Measurements from ENCODE around the gene KCNJ14. TPM values are rescaled to one million over a fixed set of nuclear protein-coding genes. Genes with fewer than 3 reads are reported as not detected.
A peak's percentile ranks its signal among the peaks of the same experiment; 100 is the strongest.

The KCNJ14 gene
- total and polyA plus RNA-seq, 5 experiments from 2014 or later: 0.39 to 2.9 (median 1.6) TPM; not detected in 1

DNA sequence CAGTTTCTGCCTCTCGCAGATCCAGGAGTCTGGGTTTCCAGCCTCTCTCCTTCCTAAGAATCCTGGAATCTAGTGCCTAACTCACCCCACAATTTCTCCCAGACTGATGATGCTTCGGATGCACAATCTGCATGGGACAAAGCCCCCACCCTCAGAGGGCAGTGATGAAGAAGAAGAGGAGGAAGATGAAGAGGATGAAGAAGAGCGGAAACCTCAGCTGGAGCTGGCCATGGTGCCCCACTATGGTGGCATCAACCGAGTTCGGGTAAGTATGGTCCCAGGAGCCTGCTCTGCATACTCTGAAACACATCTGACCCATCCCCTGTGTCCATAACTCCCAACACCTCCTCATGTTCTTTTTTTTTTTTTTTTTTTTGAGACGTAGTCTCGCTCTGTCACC, 8.8 kb upstream of the KCNJ14 start:
- POLR2A ChIA-PET: interaction anchor here (0.7 to 1.7 kb wide), 3 partner anchors 22 to 409 kb away, joined by 4 to 7 read pairs (median 5); no protein-coding TSS in a partner anchor
- peaks cover 3 to 19% (median 15%) of the 10 kb centered on the region in 5 donors for H3K27me3 Mint-ChIP-seq
- peak overlapping the region in 9 of 10 donors; percentile 48 to 98 (median 97) for H3K27ac Mint-ChIP-seq
- no peaks in the 10 kb centered on the region for H3K9me3 Mint-ChIP-seq
- ATAC-seq (no peak), DNase-seq (peak in 1 of 10 donors; percentile 32)
- peak overlapping the region; percentile 89 to 98 (median 96) for H3K4me3 Mint-ChIP-seq
- peaks cover 8 to 54% (median 11%) of the 10 kb centered on the region in 3 donors for H3K36me3 Mint-ChIP-seq
- H3K4me1 Mint-ChIP-seq: peaks cover 22 to 55% (median 38%) of the 10 kb centered on the region in 4 donors

DNA sequence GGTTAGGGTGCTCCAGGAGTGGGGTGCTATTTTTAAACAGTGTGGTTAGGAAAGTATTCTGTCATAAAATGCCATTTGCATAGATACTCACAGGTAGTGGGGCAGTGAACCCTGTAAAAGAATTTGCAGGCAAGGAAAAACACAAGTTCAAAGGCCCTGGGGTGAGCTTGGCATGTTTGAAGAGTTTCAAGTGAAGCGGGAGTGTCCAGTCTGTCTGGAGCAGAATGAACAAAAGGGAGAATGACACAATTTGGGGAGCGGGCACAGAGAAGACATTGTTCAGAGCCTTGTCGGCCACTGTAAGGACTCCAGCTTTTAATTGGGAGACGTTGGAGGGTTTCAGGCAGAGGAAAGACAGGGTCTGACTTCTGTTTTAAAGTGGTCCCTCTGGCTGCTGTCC, 6.8 kb upstream of the KCNJ14 start:
- Mint-ChIP-seq H3K9me3 (no peaks in the 10 kb centered on the region), H3K27ac (peak overlapping the region in 1 of 10 donors; percentile 81), H3K36me3 (peaks cover 8 to 68% (median 11%) of the 10 kb centered on the region in 3 donors), H3K27me3 (peaks cover 3 to 10% (median 7%) of the 10 kb centered on the region in 5 donors), H3K4me1 (peaks cover 20 to 48% (median 36%) of the 10 kb centered on the region in 4 donors), H3K4me3 (peak overlapping the region in 3 of 10 donors; percentile 8 to 43 (median 34))
- ATAC-seq (no peak), DNase-seq (no peak)
- POLR2A ChIA-PET: no interaction called here

DNA sequence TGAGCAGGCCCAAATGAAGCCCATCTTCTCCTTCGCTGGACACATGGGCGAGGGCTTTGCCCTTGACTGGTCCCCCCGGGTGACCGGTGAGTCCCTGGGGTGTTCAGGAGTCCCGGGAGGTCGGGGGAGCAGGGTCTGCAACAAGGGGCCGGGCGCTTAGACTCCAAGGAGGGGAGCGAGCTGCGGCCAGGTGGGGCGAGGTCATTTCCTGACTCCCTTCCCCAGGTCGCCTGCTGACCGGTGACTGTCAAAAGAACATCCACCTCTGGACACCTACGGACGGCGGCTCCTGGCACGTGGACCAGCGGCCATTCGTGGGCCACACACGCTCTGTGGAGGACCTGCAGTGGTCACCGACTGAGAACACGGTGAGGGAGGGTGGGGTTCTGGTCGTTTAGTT, 4.9 kb upstream of the KCNJ14 start:
- peak overlapping the region in 1 of 10 donors; percentile 73 for H3K27ac Mint-ChIP-seq
- POLR2A ChIA-PET: no interaction called here
- DNase-seq (peak in 1 of 10 donors; percentile 60), ATAC-seq (no peak)
- H3K9me3 Mint-ChIP-seq: no peaks in the 10 kb centered on the region
- peaks cover 16 to 44% (median 30%) of the 10 kb centered on the region in 4 donors for H3K4me1 Mint-ChIP-seq
- no peak overlapping the region for H3K4me3 Mint-ChIP-seq
- no peaks in the 10 kb centered on the region for H3K27me3 Mint-ChIP-seq
- peaks cover 8 to 79% (median 11%) of the 10 kb centered on the region in 3 donors for H3K36me3 Mint-ChIP-seq

DNA sequence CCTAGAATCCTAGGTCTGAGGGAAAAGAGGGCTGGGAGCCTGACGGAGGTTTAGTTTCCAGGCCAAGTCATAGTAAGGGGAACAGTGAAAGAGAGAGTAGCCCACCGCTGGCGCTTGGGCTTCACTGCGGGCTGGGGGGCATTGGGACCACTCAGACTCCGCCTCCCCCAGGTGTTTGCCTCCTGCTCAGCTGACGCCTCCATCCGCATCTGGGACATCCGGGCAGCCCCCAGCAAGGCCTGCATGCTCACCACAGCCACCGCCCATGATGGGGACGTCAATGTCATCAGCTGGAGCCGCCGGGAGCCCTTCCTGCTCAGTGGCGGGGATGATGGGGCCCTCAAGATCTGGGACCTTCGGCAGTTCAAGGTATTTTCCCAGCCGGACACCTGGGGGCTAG, 4.5 kb upstream of the KCNJ14 start:
- no peaks in the 10 kb centered on the region for H3K9me3 Mint-ChIP-seq
- DNase-seq: peak in 1 of 10 donors; percentile 1
- no peak for ATAC-seq
- peak overlapping the region in 1 of 10 donors; percentile 73 for H3K27ac Mint-ChIP-seq
- H3K27me3 Mint-ChIP-seq: no peaks in the 10 kb centered on the region
- H3K4me1 Mint-ChIP-seq: peaks cover 16 to 40% (median 25%) of the 10 kb centered on the region in 4 donors
- POLR2A ChIA-PET: interaction anchor here (0.5 kb wide), 2 partner anchors 10 to 955 kb away, joined by 4 read pairs; no protein-coding TSS in a partner anchor
- no peak overlapping the region for H3K4me3 Mint-ChIP-seq
- H3K36me3 Mint-ChIP-seq: peaks cover 8 to 77% (median 11%) of the 10 kb centered on the region in 3 donors

DNA sequence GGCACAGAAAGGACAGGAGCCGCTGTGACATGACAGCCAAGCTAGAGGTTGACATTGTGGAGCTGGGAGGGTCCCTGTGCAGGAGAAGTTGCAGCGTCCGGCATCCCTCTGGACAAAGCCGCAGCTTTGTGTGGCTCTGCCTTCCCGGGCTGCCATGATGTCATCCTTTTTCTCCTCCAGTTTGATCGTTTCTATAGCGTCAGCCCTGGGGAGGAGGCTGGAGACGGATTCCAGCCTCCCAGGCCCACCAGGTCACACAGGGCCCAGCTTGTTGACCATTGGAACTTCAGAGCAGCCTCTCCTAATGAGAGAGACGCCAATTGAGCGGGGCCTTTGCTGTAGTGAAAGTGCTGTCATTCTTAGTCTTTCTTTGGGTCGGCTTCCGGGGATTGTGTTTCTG, 3.8 kb upstream of the KCNJ14 start:
- ATAC-seq (no peak), DNase-seq (peak in 1 of 10 donors; percentile 27)
- H3K27ac Mint-ChIP-seq: peak overlapping the region in 1 of 10 donors; percentile 68
- no peaks in the 10 kb centered on the region for H3K9me3 Mint-ChIP-seq
- peak overlapping the region in 1 of 10 donors; percentile 41 for H3K4me3 Mint-ChIP-seq
- peaks cover 8 to 75% (median 11%) of the 10 kb centered on the region in 3 donors for H3K36me3 Mint-ChIP-seq
- no peaks in the 10 kb centered on the region for H3K27me3 Mint-ChIP-seq
- POLR2A ChIA-PET: no interaction called here
- peaks cover 16 to 33% (median 21%) of the 10 kb centered on the region in 4 donors for H3K4me1 Mint-ChIP-seq

DNA sequence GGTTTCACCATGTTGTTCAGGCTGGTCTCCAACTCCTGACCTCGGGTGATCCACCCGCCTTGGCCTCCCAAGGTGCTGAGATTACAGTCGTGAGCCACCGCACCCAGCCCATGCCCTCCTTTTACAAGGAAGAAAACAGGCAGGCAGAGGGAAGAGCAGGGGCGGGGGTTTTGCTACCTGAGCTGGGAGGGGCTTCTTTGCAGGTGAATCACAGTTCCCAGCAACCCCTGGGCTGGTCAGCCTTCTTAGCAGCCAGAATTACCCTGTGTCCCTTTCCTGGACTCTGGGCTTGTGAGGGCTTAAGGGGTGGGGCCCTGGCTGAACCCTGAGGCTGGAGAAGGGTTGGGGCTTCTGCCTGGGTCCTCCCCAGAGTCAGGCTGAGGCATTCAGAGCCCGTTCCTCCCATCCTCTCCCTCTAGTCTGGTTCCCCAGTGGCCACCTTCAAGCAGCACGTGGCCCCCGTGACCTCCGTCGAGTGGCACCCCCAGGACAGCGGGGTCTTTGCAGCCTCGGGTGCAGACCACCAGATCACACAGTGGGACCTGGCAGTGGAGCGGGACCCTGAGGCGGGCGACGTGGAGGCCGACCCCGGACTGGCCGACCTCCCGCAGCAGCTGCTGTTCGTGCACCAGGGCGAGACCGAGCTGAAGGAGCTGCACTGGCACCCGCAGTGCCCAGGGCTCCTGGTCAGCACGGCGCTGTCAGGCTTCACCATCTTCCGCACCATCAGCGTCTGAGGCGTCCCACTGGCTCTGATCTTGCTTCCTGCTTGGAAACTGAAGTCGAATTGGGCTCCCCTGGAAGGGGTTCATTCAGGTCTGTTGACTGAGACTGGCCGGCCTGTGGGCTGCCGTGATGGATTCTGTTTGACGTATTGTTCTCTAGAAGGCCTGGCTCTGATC, 2.8 kb upstream of the KCNJ14 start:
- Mint-ChIP-seq H3K36me3 (peaks cover 8 to 78% (median 11%) of the 10 kb centered on the region in 3 donors), H3K4me1 (peaks cover 16 to 28% (median 18%) of the 10 kb centered on the region in 4 donors), H3K4me3 (no peak overlapping the region), H3K9me3 (no peaks in the 10 kb centered on the region), H3K27me3 (no peaks in the 10 kb centered on the region), H3K27ac (peak overlapping the region in 3 of 10 donors; percentile 29 to 69 (median 68))
- POLR2A ChIA-PET: interaction anchor here (0.6 kb wide), 1 partner anchor 1069 kb away, joined by 4 read pairs; no protein-coding TSS in a partner anchor
- no peak for ATAC-seq
- peak in 1 of 10 donors; percentile 59 for DNase-seq

DNA sequence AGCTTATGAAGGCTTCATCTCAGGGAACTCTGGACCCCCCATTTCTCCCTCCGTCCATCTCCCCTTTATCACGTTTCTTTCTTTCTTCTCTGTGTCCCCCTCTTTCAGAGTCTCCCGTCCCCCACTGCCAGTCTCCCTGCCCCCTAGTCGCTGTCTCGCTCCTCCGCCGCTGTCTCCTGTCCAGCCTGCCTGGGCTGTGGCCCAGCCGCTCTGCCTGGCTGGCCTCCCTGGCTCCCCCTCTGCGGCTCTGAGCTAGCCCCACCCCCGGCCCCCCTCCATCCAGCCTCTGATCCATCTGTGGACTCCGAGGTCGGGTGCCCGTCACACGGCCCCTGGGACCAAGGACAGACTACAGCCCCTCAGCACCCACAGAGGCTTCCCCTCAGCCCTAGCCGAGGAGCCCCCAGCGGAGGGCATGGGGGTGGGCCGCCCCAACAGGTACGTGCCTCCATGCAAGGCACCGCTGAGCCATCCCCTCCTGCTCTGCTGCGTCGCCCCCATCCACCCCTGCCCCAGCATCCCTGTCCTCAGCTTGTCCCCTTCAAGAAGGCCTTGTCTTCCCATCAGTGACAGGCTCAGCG, 1.1 kb upstream of the KCNJ14 start:
- ATAC-seq: no peak
- POLR2A ChIA-PET: interaction anchor here (0.5 kb wide), 1 partner anchor 60 kb away, joined by 3 read pairs; no protein-coding TSS in a partner anchor
- peak in 1 of 10 donors; percentile 36 for DNase-seq
- no peaks in the 10 kb centered on the region for H3K9me3 Mint-ChIP-seq
- peak overlapping the region in 2 of 10 donors; percentile 82 to 85 for H3K27ac Mint-ChIP-seq
- H3K4me3 Mint-ChIP-seq: no peak overlapping the region
- no peaks in the 10 kb centered on the region for H3K27me3 Mint-ChIP-seq
- H3K4me1 Mint-ChIP-seq: peaks cover 4 to 15% (median 10%) of the 10 kb centered on the region in 4 donors
- H3K36me3 Mint-ChIP-seq: peaks cover 0 to 67% (median 2%) of the 10 kb centered on the region in 3 donors

DNA sequence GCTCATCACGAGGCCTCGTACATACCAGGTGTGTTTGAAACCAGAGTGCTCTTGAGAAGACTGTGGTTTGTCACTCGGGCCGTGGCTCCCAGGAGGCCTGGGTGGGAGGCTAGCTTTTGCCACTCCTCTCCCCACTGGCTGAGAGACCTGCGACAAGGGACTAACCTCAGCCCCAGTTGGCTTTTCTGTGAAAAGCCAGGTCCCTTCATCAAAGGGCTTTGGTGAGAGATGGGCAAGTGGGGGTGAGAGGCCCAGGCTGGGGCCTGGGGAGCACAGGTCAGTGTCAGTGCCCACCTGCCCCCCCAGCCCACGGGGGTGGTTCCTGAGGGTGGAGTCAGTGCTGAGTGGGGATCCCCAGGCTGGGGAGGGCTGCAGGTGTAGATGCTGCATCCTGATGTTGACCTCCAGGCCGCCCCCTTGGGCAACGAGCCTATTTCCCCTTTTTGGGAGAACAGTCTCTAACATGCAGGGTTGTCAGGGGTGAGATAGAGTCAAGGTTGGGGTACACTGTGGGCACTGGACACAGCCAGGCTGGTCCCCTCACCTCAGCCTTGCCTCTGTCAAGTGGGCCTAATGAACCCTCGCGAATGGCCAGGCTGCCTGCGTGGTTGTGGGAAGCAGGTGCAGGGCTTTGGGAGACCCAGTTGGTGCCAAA, 661 bp downstream of the KCNJ14 start:
- peak in 1 of 2 donors; percentile 35 for ATAC-seq
- peaks cover 4 to 12% (median 9%) of the 10 kb centered on the region in 4 donors for H3K4me1 Mint-ChIP-seq
- no peaks in the 10 kb centered on the region for H3K9me3 Mint-ChIP-seq
- H3K36me3 Mint-ChIP-seq: peaks cover 0 to 58% (median 2%) of the 10 kb centered on the region in 3 donors
- H3K4me3 Mint-ChIP-seq: no peak overlapping the region
- H3K27me3 Mint-ChIP-seq: no peaks in the 10 kb centered on the region
- POLR2A ChIA-PET: no interaction called here
- DNase-seq: no peak
- peak overlapping the region in 1 of 10 donors; percentile 44 for H3K27ac Mint-ChIP-seq

DNA sequence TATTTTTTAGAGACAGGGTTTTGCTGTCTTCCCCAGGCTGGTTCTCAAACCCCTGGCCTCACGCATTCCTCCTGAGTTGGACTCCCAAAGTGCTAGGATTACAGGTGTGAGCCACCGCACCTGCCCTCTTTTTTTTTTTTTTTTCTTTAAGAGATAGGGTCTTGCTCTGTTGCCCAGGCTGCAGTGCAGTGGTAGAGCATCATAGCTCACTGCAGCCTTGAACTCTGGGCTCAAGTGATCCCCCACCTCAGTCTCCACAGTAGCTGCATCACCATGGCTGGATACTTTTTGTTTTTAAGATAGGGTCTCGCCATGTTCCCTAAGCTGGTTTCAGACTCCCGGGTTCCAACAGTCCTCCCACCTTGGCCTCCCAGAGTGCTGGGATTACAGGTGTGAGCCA, 1.5 kb downstream of the KCNJ14 start:
- ATAC-seq (no peak), DNase-seq (no peak)
- H3K4me3 Mint-ChIP-seq: no peak overlapping the region
- peaks cover 0 to 50% (median 2%) of the 10 kb centered on the region in 3 donors for H3K36me3 Mint-ChIP-seq
- no peaks in the 10 kb centered on the region for H3K9me3 Mint-ChIP-seq
- H3K27me3 Mint-ChIP-seq: no peaks in the 10 kb centered on the region
- POLR2A ChIA-PET: interaction anchor here (1.1 kb wide), 1 partner anchor 136 kb away, joined by 6 read pairs; no protein-coding TSS in a partner anchor
- peak overlapping the region in 1 of 10 donors; percentile 20 for H3K27ac Mint-ChIP-seq
- H3K4me1 Mint-ChIP-seq: peaks cover 4 to 10% (median 9%) of the 10 kb centered on the region in 4 donors

DNA sequence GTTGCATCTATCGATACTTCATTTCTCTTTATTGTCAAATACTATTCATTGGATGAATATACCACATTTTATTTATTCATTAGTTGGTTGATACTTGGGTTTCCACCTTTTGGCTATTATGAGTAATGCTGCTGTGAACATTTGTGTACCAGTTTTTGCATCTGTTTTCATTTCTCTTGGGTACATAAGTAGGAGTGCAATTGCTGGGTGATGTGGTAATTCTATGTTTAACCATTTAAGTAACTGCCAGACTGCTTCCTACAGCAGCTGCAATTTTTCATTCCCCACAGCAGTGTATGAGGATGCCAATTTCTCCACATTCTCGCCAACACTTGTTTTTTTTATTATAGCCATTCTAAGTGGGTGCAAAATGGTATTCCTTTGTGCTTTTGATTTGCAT, 2.6 kb downstream of the KCNJ14 start:
- Mint-ChIP-seq H3K27ac (no peak overlapping the region), H3K4me3 (no peak overlapping the region), H3K9me3 (no peaks in the 10 kb centered on the region), H3K4me1 (peaks cover 4 to 10% (median 9%) of the 10 kb centered on the region in 4 donors), H3K27me3 (no peaks in the 10 kb centered on the region), H3K36me3 (peaks cover 0 to 40% (median 2%) of the 10 kb centered on the region in 3 donors)
- POLR2A ChIA-PET: interaction anchor here (0.9 kb wide), 1 partner anchor 9 kb away, joined by 4 read pairs; no protein-coding TSS in a partner anchor
- no peak for DNase-seq
- no peak for ATAC-seq

DNA sequence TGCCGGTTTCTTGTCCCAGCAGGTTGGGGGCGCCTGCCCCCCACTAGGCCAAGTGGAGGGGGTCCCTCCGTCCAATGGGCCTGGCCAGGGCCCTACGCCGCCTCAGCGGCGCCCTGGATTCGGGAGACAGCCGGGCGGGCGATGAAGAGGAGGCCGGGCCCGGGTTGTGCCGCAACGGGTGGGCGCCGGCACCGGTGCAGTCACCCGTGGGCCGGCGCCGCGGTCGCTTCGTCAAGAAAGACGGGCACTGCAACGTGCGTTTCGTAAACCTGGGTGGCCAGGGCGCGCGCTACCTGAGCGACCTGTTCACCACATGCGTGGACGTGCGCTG, 6.2 kb downstream of the KCNJ14 start:
- peaks cover 0 to 7% (median 1%) of the 10 kb centered on the region in 4 donors for H3K4me1 Mint-ChIP-seq
- POLR2A ChIA-PET: interaction anchor here (0.7 to 1.0 kb wide), 2 partner anchors 11 to 52 kb away, joined by 4 to 6 read pairs; no protein-coding TSS in a partner anchor

More for the DNA sequence above, 6.2 kb downstream of the KCNJ14 start:
- H3K9me3 Mint-ChIP-seq: no peaks in the 10 kb centered on the region
- DNase-seq (no peak), ATAC-seq (no peak)
- no peak overlapping the region for H3K4me3 Mint-ChIP-seq
- H3K27me3 Mint-ChIP-seq: no peaks in the 10 kb centered on the region
- no peak overlapping the region for H3K27ac Mint-ChIP-seq
- H3K36me3 Mint-ChIP-seq: peaks cover 0 to 17% (median 2%) of the 10 kb centered on the region in 3 donors
